PC-9 (cell line): Measurements from ENCODE around the gene ACVR1. TPM values are rescaled to one million over a fixed set of nuclear protein-coding genes. Genes with fewer than 3 reads are reported as not detected.

Source experiments
- BruUV-seq: library from RNA; stranded (reverse); fragments of 400-500 nt; replicated peaks from 2 replicates; lab custom pipeline; 2021; lab: Mats Ljungman, UMichigan
- CTCF ChIA-PET: fragments of 300-600 bp; sonication (Branson Sonifier 250); formaldehyde crosslinking; loops from one replicate; lab custom pipeline; 2022; ENCODE audit warnings: antibody characterized with exemption; lab: Charles Lee
- POLR2A ChIA-PET: fragments of 300-600 bp; sonication (Branson Sonifier 250); formaldehyde crosslinking; loops from one replicate; lab custom pipeline; 2022; ENCODE audit warnings: antibody characterized with exemption; ENCODE audit not compliant: unreplicated experiment; lab: Charles Lee
- DNase-seq, 2 experiments: peaks; one replicate each; pipeline versions ENCODE4 v3.0.0 to v3.0.0-alpha.2; 2015 to 2022; ENCODE audit warnings: mixed read lengths in 1 of 2
- H2AFZ ChIP-seq: fragments of 200-600 bp; sonication (generic); 2 replicates; pipeline ENCODE4 v1.8.1; 2017; ENCODE audit warnings: antibody characterized with exemption
- H3F3A ChIP-seq: fragments of 200-600 bp; sonication (generic); 2 replicates; pipeline ENCODE4 v1.8.1; 2017; ENCODE audit warnings: antibody characterized with exemption, mild to moderate bottlenecking, low read depth; ENCODE audit not compliant: insufficient read depth
- H3K27ac ChIP-seq: fragments of 200-600 bp; sonication (generic); 2 replicates; pipeline ENCODE4 v1.6.1; 2016; ENCODE audit warnings: mixed run types
- H3K27me3 ChIP-seq: fragments of 200-600 bp; sonication (generic); 2 replicates; pipeline ENCODE4 v1.6.1; 2016; ENCODE audit warnings: low read depth, mixed run types; ENCODE audit not compliant: insufficient read depth
- H3K36me3 ChIP-seq: fragments of 200-600 bp; sonication (generic); 2 replicates; pipeline ENCODE4 v1.6.1; 2016; ENCODE audit warnings: low read depth, mixed run types
- H3K4me1 ChIP-seq: fragments of 200-600 bp; sonication (generic); replicated peaks from 2 replicates; pipeline ENCODE4 v1.6.1; 2016; ENCODE audit warnings: mixed run types; ENCODE audit not compliant: insufficient read depth
- H3K4me2 ChIP-seq: fragments of 200-600 bp; sonication (generic); 2 replicates; pipeline ENCODE4 v1.6.1; 2017; ENCODE audit warnings: mixed run types
- H3K4me3 ChIP-seq: fragments of 200-600 bp; sonication (generic); 2 replicates; pipeline ENCODE4 v1.6.1; 2016; ENCODE audit warnings: mixed run types
- H3K79me2 ChIP-seq: fragments of 200-600 bp; sonication (generic); 2 replicates; pipeline ENCODE4 v1.6.1; 2017; ENCODE audit warnings: low read depth, mixed run types
- H3K9me2 ChIP-seq: fragments of 200-600 bp; sonication (generic); 2 replicates; pipeline ENCODE4 v1.8.1; 2017; ENCODE audit warnings: mild to moderate bottlenecking; ENCODE audit not compliant: insufficient read depth
- H3K9me3 ChIP-seq: fragments of 200-600 bp; sonication (generic); 2 replicates; pipeline ENCODE4 v1.8.1; 2016; ENCODE audit warnings: low read depth; ENCODE audit not compliant: insufficient read depth
- H4K20me1 ChIP-seq: fragments of 200-600 bp; sonication (generic); 2 replicates; pipeline ENCODE4 v1.8.1; 2017; ENCODE audit not compliant: insufficient read depth
- CTCF ChIP-seq: fragments of 200-600 bp; sonication (generic); conservative IDR thresholded peaks from 2 replicates; pipeline ENCODE4 v1.6.1; 2017; ENCODE audit warnings: mixed run types, antibody characterized with exemption, mild to moderate bottlenecking, moderate library complexity
- EZH2 ChIP-seq: fragments of 200-600 bp; sonication (generic); IDR thresholded peaks from 2 replicates; pipeline ENCODE4 v1.8.0; 2017; ENCODE audit warnings: antibody characterized with exemption, low read depth
- intact Hi-C: fragments of 100-400 bp; cut with micrococcal nuclease; formaldehyde crosslinking; loops from one replicate; pipeline ENCODE4 v1.10.0; 2022; ENCODE audit not compliant: unreplicated experiment
- total RNA-seq: library from RNA; stranded (reverse); gene quantifications from 2 replicates; pipeline ENCODE4 v1.2.3, GENCODE V29; 2021

Gene ACVR1
- total RNA-seq, 1 experiment from 2014 or later, result 8.9 TPM

- Histone ChIP-seq H3K9me3 (no peaks in the 10 kb centered on the region), H3K36me3 (no peaks in the 10 kb centered on the region), H3F3A (peaks cover 9% of the 10 kb centered on the region; the same call in 1 of the 2 replicates), H3K4me2 (peak overlapping the region; percentile 90), H3K4me3 (peak overlapping the region; percentile 59; the same call in 1 of the 2 replicates), H3K4me1 (peaks cover 5% of the 10 kb centered on the region; the same call in 1 of the 2 replicates), H3K27ac (no peak overlapping the region), H4K20me1 (no peaks in the 10 kb centered on the region), H3K27me3 (no peaks in the 10 kb centered on the region), H3K79me2 (peaks cover 14% of the 10 kb centered on the region), H3K9me2 (no peaks in the 10 kb centered on the region), H2AFZ (peak overlapping the region; percentile 68; the same call in 1 of the 2 replicates)
- DNase-seq, result peak; percentile 7 to 42
- ChIA-PET POLR2A (no interaction called here), CTCF (no interaction called here)
- TSS peak; percentile 34 for BruUV-seq
- TF ChIP-seq CTCF (no peak), EZH2 (no peak)
- intact Hi-C loops, result loop anchor here (5.0 kb wide), 2 partner anchors 43 to 93 kb away; no protein-coding TSS in a partner anchor
Observed at GRCh38 chr2:157874997-157875640, 1.0 kb downstream of the ACVR1 start.

- no peaks in the 10 kb centered on the region for H3K9me3 ChIP-seq
- peak overlapping the region; percentile 90 for H3K4me2 ChIP-seq
- BruUV-seq, result no TSS peak
- H3K27ac ChIP-seq, result no peak overlapping the region
- H3K4me1 ChIP-seq, result peaks cover 4% of the 10 kb centered on the region; the same call in 1 of the 2 replicates
- CTCF ChIA-PET, result no interaction called here
- no peaks in the 10 kb centered on the region for H3K9me2 ChIP-seq
- H3K27me3 ChIP-seq, result no peaks in the 10 kb centered on the region
- intact Hi-C loops, result no loop called here
- H3K79me2 ChIP-seq, result peaks cover 14% of the 10 kb centered on the region
- no peak for DNase-seq
- TF ChIP-seq CTCF (no peak), EZH2 (no peak)
- no peaks in the 10 kb centered on the region for H3K36me3 ChIP-seq
- no peaks in the 10 kb centered on the region for H4K20me1 ChIP-seq
- H3K4me3 ChIP-seq, result peak overlapping the region; percentile 59; the same call in 1 of the 2 replicates
- peaks cover 9% of the 10 kb centered on the region; the same call in 1 of the 2 replicates for H3F3A ChIP-seq
- POLR2A ChIA-PET, result no interaction called here
- no peak overlapping the region for H2AFZ ChIP-seq
Observed at GRCh38 chr2:157874348-157874747, 1.8 kb downstream of the ACVR1 start.

- no peak overlapping the region for H2AFZ ChIP-seq
- H3K27me3 ChIP-seq, result no peaks in the 10 kb centered on the region
- no peak overlapping the region for H3K4me2 ChIP-seq
- no peaks in the 10 kb centered on the region for H3K9me2 ChIP-seq
- no peaks in the 10 kb centered on the region for H3K9me3 ChIP-seq
- intact Hi-C loops, result no loop called here
- peaks cover 14% of the 10 kb centered on the region for H3K79me2 ChIP-seq
- no peaks in the 10 kb centered on the region for H3K36me3 ChIP-seq
- peaks cover 4% of the 10 kb centered on the region; the same call in 1 of the 2 replicates for H3K4me1 ChIP-seq
- H3K27ac ChIP-seq, result no peak overlapping the region
- no TSS peak for BruUV-seq
- CTCF ChIA-PET, result no interaction called here
- no peak overlapping the region for H3K4me3 ChIP-seq
- POLR2A ChIA-PET, result no interaction called here
- TF ChIP-seq EZH2 (no peak), CTCF (no peak)
- DNase-seq, result no peak
- H3F3A ChIP-seq, result peaks cover 9% of the 10 kb centered on the region; the same call in 1 of the 2 replicates
- no peaks in the 10 kb centered on the region for H4K20me1 ChIP-seq
Observed at GRCh38 chr2:157872791-157873190, 3.3 kb downstream of the ACVR1 start.
